HepG2 (cell line): ENCODE results near the gene CAMTA1. TPM values are rescaled to one million over a fixed set of nuclear protein-coding genes. Genes with fewer than 3 reads are reported as not detected.

Source experiments
- ATF5 ChIP-seq: sonication (generic); formaldehyde crosslinking; IDR thresholded peaks from 2 replicates; pipeline ENCODE4 v1.4.0; 2020; ENCODE audit warnings: mild to moderate bottlenecking, low read depth, missing genetic modification reagents
- E2F2 ChIP-seq: sonication (generic); formaldehyde crosslinking; IDR thresholded peaks from 2 replicates; pipeline ENCODE4 v1.4.0; 2020; ENCODE audit warnings: missing genetic modification reagents, borderline replicate concordance
- FOXO4 ChIP-seq: sonication (generic); formaldehyde crosslinking; conservative IDR thresholded peaks from 2 replicates; pipeline ENCODE4 v1.8.1; 2023; ENCODE audit warnings: missing genetic modification reagents
- HMGXB4 ChIP-seq, 2 experiments: sonication (generic) in 1 of 2; formaldehyde crosslinking in 1 of 2; IDR thresholded peaks; 2 replicates each; pipeline versions ENCODE4 v1.4.0 to v1.6.1; 2018 to 2020; ENCODE audit warnings: missing genetic modification reagents in 2 of 2, borderline replicate concordance in 1 of 2, low read depth in 1 of 2, mild to moderate bottlenecking in 1 of 2, missing biosample characterization in 1 of 2
- KAT8 ChIP-seq: IDR thresholded peaks from 2 replicates; pipeline ENCODE4 v1.6.1; 2016; ENCODE audit warnings: missing genetic modification reagents, missing compliant biosample characterization
- MEF2D ChIP-seq: sonication (generic); formaldehyde crosslinking; IDR thresholded peaks from 2 replicates; pipeline ENCODE4 v1.5.1; 2020; ENCODE audit warnings: mild to moderate bottlenecking, missing genetic modification reagents
- NFIB ChIP-seq: sonication (generic); formaldehyde crosslinking; IDR thresholded peaks from 2 replicates; pipeline ENCODE4 v1.9.0; 2021; ENCODE audit warnings: missing genetic modification reagents, mild to moderate bottlenecking, borderline replicate concordance
- PHB2 ChIP-seq: fragments of 450-650 bp; IDR thresholded peaks from 2 replicates; pipeline ENCODE4 v1.6.1; 2018; ENCODE audit not compliant: partially characterized antibody
- RAD21 ChIP-seq: fragments of 450-650 bp; formaldehyde crosslinking; IDR thresholded peaks from 2 replicates; pipeline ENCODE4 v1.5.0; 2020; ENCODE audit warnings: mild to moderate bottlenecking
- RFXAP ChIP-seq: sonication (generic); formaldehyde crosslinking; IDR thresholded peaks from 2 replicates; pipeline ENCODE4 v1.4.0; 2020; ENCODE audit warnings: missing genetic modification reagents, borderline replicate concordance
- SNAPC2 ChIP-seq: sonication (generic); formaldehyde crosslinking; IDR thresholded peaks from 2 replicates; pipeline ENCODE4 v1.8.1; 2022; ENCODE audit warnings: mild to moderate bottlenecking, missing genetic modification reagents
- SSRP1 ChIP-seq: IDR thresholded peaks from 2 replicates; pipeline ENCODE4 v1.6.1; 2016; ENCODE audit warnings: control low read depth
- ZBTB21 ChIP-seq: sonication (generic); formaldehyde crosslinking; IDR thresholded peaks from 2 replicates; pipeline ENCODE4 v1.4.0; 2020; ENCODE audit warnings: missing genetic modification reagents
- ZBTB4 ChIP-seq: sonication (generic); formaldehyde crosslinking; IDR thresholded peaks from 2 replicates; pipeline ENCODE4 v1.4.0; 2020; ENCODE audit warnings: missing genetic modification reagents, mild to moderate bottlenecking, borderline replicate concordance
- ZFP62 ChIP-seq: sonication (generic); formaldehyde crosslinking; IDR thresholded peaks from 2 replicates; pipeline ENCODE4 v1.4.0; 2020; ENCODE audit warnings: missing genetic modification reagents
- ZNF441 ChIP-seq: sonication (generic); formaldehyde crosslinking; IDR thresholded peaks from 2 replicates; pipeline ENCODE4 v1.7.0; 2021; ENCODE audit warnings: missing genetic modification reagents, borderline replicate concordance
- ZNF556 ChIP-seq: sonication (generic); formaldehyde crosslinking; IDR thresholded peaks from 2 replicates; pipeline ENCODE4 v1.4.0; 2020; ENCODE audit warnings: mild to moderate bottlenecking, missing genetic modification reagents, borderline replicate concordance
- ZNF598 ChIP-seq: sonication (generic); formaldehyde crosslinking; IDR thresholded peaks from 2 replicates; pipeline ENCODE4 v1.5.1; 2020; ENCODE audit warnings: mild to moderate bottlenecking, missing genetic modification reagents, borderline replicate concordance
- ZNF83 ChIP-seq: sonication (generic); formaldehyde crosslinking; IDR thresholded peaks from 2 replicates; pipeline ENCODE4 v1.4.0; 2020; ENCODE audit warnings: missing genetic modification reagents, mild to moderate bottlenecking, borderline replicate concordance
- polyA plus RNA-seq, 8 experiments: library from polyadenylated mRNA; depleted of rRNA in 3 of 8; stranded (reverse) in 7 of 8; unstranded in 1 of 8; fragments of >200 nt; fragmentation: Illumina TruSeq in 4 of 8; extraction: Trizol in 4 of 8; gene quantifications; 2 replicates each; pipeline versions ENCODE4 v1.2.1 to v1.2.3, GENCODE V29; 2011 to 2016; ENCODE audit warnings: low read depth in 4 of 8, missing spikeins in 1 of 8, mixed read lengths in 1 of 8; ENCODE audit not compliant: insufficient read depth in 1 of 8
- total RNA-seq, 5 experiments: library from RNA; depleted of rRNA; stranded (reverse); fragments of >200 nt; fragmentation: Illumina TruSeq; extraction: Trizol; gene quantifications; 2 replicates each; pipeline ENCODE4 v1.2.3, GENCODE V29; 2016; ENCODE audit warnings: low read depth in 1 of 5

Gene CAMTA1
- total and polyA plus RNA-seq, 2 of the 13 experiments (the other 11 are each of a cell fraction or from before 2014, with no cell fraction given) = 25.0 to 36.4 TPM

GRCh38 chr1:6889875-6890480 lies 104.7 kb downstream of the CAMTA1 start (continued):
- peak in 1 of 2 experiments; percentile 47; a peak in 1 of 4 replicates for TF ChIP-seq HMGXB4 (CRISPR knock-in tag; IDR thresholded peaks at IDR 0.05; ENCODE audit: borderline replicate concordance in 1 of 2, low read depth in 1 of 2)
- TF ChIP-seq E2F2 (CRISPR knock-in tag) = no peak
- no peak for TF ChIP-seq ZBTB21 (CRISPR knock-in tag)
- TF ChIP-seq SSRP1 = no peak
- no peak for TF ChIP-seq ZNF83 (CRISPR knock-in tag)
- TF ChIP-seq ZFP62 (CRISPR knock-in tag) = no peak
- no peak for TF ChIP-seq SNAPC2 (CRISPR knock-in tag)
- TF ChIP-seq ZNF556 (CRISPR knock-in tag) = 0 out of 2 replicates have a peak, but pooled peaks have one; percentile 29
- no peak for TF ChIP-seq RFXAP
- TF ChIP-seq ATF5 (CRISPR knock-in tag) = no peak
- no peak for TF ChIP-seq NFIB (CRISPR knock-in tag)
- TF ChIP-seq ZNF598 (CRISPR knock-in tag) = no peak
- no peak for TF ChIP-seq ZNF441 (CRISPR knock-in tag)
- TF ChIP-seq PHB2 = no peak
- TF ChIP-seq RAD21 (CRISPR knock-in tag) = peak; percentile 71
- no peak for TF ChIP-seq MEF2D
- 0 out of 2 replicates have a peak, but pooled peaks have one; percentile 43 for TF ChIP-seq FOXO4 (CRISPR knock-in tag)
- no peak for TF ChIP-seq ZBTB4 (CRISPR knock-in tag)
- TF ChIP-seq KAT8 (CRISPR knock-in tag) = no peak
